Sigmoid colon (tissue), 4 donors: Measurements from ENCODE around the gene TMEM59L.

Experiments used
- CTCF ChIP-seq, 4 experiments: fragments of 450-650 bp in 3 of 4; fragments of 200-600 bp in 1 of 4; IDR thresholded peaks; one replicate each; pipeline ENCODE4 v1.5.1; 2016 to 2019; ENCODE audit warnings: antibody characterized with exemption in 4 of 4, mild to moderate bottlenecking in 3 of 4, moderate library complexity in 2 of 4
- POLR2A ChIP-seq, 2 donors: fragments of 450-650 bp; IDR thresholded peaks; one replicate each; pipeline ENCODE4 v1.6.1; 2016; ENCODE audit warnings: antibody characterized with exemption in 2 of 2, mild to moderate bottlenecking in 2 of 2, moderate library complexity in 2 of 2
- POLR2AphosphoS5 ChIP-seq, 4 donors: sonication (generic); formaldehyde crosslinking; IDR thresholded peaks; one replicate each; pipeline ENCODE4 v1.6.1; 2017; ENCODE audit warnings: antibody characterized with exemption in 4 of 4

- TF ChIP-seq CTCF (IDR thresholded peaks at IDR 0.05), result no peak
- no peak for TF ChIP-seq POLR2A (IDR thresholded peaks at IDR 0.05)
- TF ChIP-seq POLR2AphosphoS5 (IDR thresholded peaks at IDR 0.05), result no peak
Observed at GRCh38 chr19:18605196-18605545, 7.5 kb upstream of the TMEM59L start.
